C4-2B (cell line): ENCODE data around the gene SMOC1.

Experiments used
- H3K27ac ChIP-seq: fragments of 450-650 bp; 2 replicates; pipeline ENCODE4 v1.5.1; 2017
- CTCF ChIP-seq: fragments of 450-650 bp; conservative IDR thresholded peaks from 2 replicates; pipeline ENCODE4 v1.5.1; 2017; ENCODE audit warnings: mild to moderate bottlenecking
- ZFX ChIP-seq: fragments of 450-650 bp; IDR thresholded peaks from 2 replicates; pipeline ENCODE4 v1.6.1; 2017

The SMOC1 gene

GRCh38 chr14:69979882-69980281 lies 100.7 kb downstream of the SMOC1 start:
- no peak overlapping the region for H3K27ac ChIP-seq
- no peak for TF ChIP-seq CTCF
- no peak for TF ChIP-seq ZFX

- TF ChIP-seq ZFX (no peak), CTCF (no peak)
- H3K27ac ChIP-seq: no peak overlapping the region
Observed at GRCh38 chr14:69980457-69981425, 101.5 kb downstream of the SMOC1 start.

- H3K27ac ChIP-seq: no peak overlapping the region
- TF ChIP-seq CTCF (no peak), ZFX (no peak)
Observed at GRCh38 chr14:69982220-69982839, 103.1 kb downstream of the SMOC1 start.

- H3K27ac ChIP-seq: no peak overlapping the region
- no peak for TF ChIP-seq CTCF
- TF ChIP-seq ZFX: no peak
Observed at GRCh38 chr14:69982886-69983285, 103.7 kb downstream of the SMOC1 start.

GRCh38 chr14:69983317-69983716 lies 104.1 kb downstream of the SMOC1 start:
- H3K27ac ChIP-seq: no peak overlapping the region
- TF ChIP-seq ZFX (no peak), CTCF (no peak)

- TF ChIP-seq CTCF (no peak), ZFX (no peak)
Observed at GRCh38 chr14:69985463-69985862, 106.2 kb downstream of the SMOC1 start.

GRCh38 chr14:69986336-69986735 lies 107.1 kb downstream of the SMOC1 start:
- TF ChIP-seq ZFX (no peak), CTCF (no peak)
- H3K27ac ChIP-seq: no peak overlapping the region

More at GRCh38 chr14:69985463-69985862, 106.2 kb downstream of the SMOC1 start:
- no peak overlapping the region for H3K27ac ChIP-seq
